Mesothelial cell of epicardium (in vitro differentiated cells): ENCODE results near the gene PTGER2. TPM values are rescaled to one million over a fixed set of nuclear protein-coding genes. Genes with fewer than 3 reads are reported as not detected.

Experiments
- DNase-seq, 2 experiments: peaks; one replicate each; pipeline ENCODE4 v3.0.0; 2021; ENCODE audit warnings: low spot score in 2 of 2; ENCODE audit not compliant: unreplicated experiment in 2 of 2
- H3K27ac Mint-ChIP-seq: 2 replicates; pipeline ENCODE4 v1.8.0; 2021; ENCODE audit warnings: mixed read lengths
- H3K27me3 Mint-ChIP-seq: 2 replicates; pipeline ENCODE4 v1.8.0; 2021; ENCODE audit warnings: low read depth, mixed read lengths
- H3K36me3 Mint-ChIP-seq: 2 replicates; pipeline ENCODE4 v1.8.0; 2021; ENCODE audit warnings: mixed read lengths
- H3K4me1 Mint-ChIP-seq: 2 replicates; pipeline ENCODE4 v1.8.0; 2021; ENCODE audit warnings: mixed read lengths
- H3K4me3 Mint-ChIP-seq: 2 replicates; pipeline ENCODE4 v1.8.0; 2021; ENCODE audit warnings: mild to moderate bottlenecking, moderate library complexity, mixed read lengths
- H3K9me3 Mint-ChIP-seq: 2 replicates; pipeline ENCODE4 v1.8.0; 2021; ENCODE audit warnings: mixed read lengths
- CTCF ChIP-seq: fragments of 200-600 bp; sonication (generic); IDR thresholded peaks from one replicate; pipeline ENCODE4 v1.5.0; 2021; ENCODE audit warnings: antibody characterized with exemption; ENCODE audit not compliant: unreplicated experiment
- total RNA-seq: library from RNA; stranded (reverse); gene quantifications from 3 replicates; pipeline ENCODE4 v1.2.1, GENCODE V29; 2021

PTGER2 gene
- total RNA-seq, 1 donor from 2014 or later, result 6.6 TPM

- no peak for DNase-seq
- no peak for TF ChIP-seq CTCF
- Mint-ChIP-seq H3K27ac (peak overlapping the region; percentile 78), H3K36me3 (no peaks in the 10 kb centered on the region), H3K4me3 (peak overlapping the region; percentile 91), H3K9me3 (no peaks in the 10 kb centered on the region), H3K27me3 (peaks cover 87% of the 10 kb centered on the region), H3K4me1 (peaks cover 57% of the 10 kb centered on the region)
Observed at GRCh38 chr14:52314595-52315354, 663 bp downstream of the PTGER2 start.

DNA sequence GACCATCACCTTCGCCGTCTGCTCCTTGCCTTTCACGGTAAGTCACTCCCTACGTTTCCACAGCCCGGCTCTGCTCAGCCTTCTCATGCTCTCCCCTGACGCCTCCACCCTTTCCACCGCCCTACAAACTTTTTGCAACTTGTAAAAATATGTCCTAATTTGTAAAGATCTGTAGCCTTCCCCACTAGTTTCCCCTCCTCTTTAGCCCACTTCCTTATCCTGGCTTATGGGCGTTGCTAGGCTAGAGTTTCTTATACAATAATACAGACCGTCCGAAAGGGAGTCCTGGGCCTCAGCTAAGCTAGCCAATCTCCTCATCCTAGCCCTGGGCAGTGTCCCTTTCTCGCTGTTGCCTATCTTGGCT lies 1.2 kb downstream of the PTGER2 start:
- Mint-ChIP-seq H3K27ac (no peak overlapping the region), H3K27me3 (peaks cover 87% of the 10 kb centered on the region), H3K9me3 (peaks cover 4% of the 10 kb centered on the region), H3K36me3 (peaks cover 4% of the 10 kb centered on the region), H3K4me3 (peak overlapping the region; percentile 91), H3K4me1 (peaks cover 57% of the 10 kb centered on the region)
- DNase-seq, result no peak
- no peak for TF ChIP-seq CTCF

- Mint-ChIP-seq H3K36me3 (peaks cover 29% of the 10 kb centered on the region), H3K27me3 (peaks cover 72% of the 10 kb centered on the region), H3K27ac (no peak overlapping the region), H3K4me3 (no peak overlapping the region), H3K9me3 (peaks cover 28% of the 10 kb centered on the region), H3K4me1 (peaks cover 37% of the 10 kb centered on the region)
- no peak for TF ChIP-seq CTCF
- DNase-seq, result no peak
Observed at GRCh38 chr14:52318062-52318461, 4.0 kb downstream of the PTGER2 start.

DNA sequence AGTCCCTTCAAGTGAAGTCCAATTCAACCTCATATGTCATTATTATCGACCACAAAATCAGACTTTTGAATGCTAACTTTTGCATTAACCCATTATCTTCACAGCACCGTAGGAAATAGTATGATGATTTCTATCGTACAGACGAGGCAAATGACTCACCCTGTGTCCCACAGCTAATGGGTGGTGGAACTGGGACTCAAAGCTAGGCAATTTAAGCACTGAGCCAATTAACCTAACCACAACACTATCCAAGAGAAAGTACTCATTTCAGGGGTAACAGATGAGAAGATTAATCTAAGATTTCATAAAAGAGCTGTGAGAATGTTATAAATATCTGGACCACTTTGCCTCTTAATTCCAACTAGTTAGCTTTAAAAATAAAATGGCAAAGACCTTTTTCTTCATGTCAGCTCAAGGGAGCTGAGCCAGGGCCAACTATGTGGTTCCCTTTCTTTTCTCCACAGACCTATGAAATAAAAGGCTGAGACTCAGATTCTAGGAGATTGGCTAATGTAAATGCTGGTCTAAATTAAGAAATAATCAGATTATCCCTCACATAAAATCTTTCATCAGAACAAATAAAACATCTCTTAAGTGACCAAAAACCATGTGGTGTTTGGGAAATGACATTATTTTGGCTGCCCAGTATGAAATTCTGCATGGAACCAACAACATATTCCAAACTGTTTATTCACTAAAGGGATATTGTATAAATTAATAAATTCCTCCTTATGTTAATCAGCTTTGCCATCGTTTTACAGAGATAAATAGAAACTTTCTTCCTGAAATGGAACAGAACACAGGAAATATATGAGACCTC lies 4.9 kb downstream of the PTGER2 start:
- DNase-seq, result no peak
- Mint-ChIP-seq H3K27ac (no peak overlapping the region), H3K9me3 (peaks cover 37% of the 10 kb centered on the region), H3K27me3 (peaks cover 63% of the 10 kb centered on the region), H3K4me3 (no peak overlapping the region), H3K36me3 (peaks cover 33% of the 10 kb centered on the region), H3K4me1 (peaks cover 28% of the 10 kb centered on the region)
- TF ChIP-seq CTCF, result no peak

DNA sequence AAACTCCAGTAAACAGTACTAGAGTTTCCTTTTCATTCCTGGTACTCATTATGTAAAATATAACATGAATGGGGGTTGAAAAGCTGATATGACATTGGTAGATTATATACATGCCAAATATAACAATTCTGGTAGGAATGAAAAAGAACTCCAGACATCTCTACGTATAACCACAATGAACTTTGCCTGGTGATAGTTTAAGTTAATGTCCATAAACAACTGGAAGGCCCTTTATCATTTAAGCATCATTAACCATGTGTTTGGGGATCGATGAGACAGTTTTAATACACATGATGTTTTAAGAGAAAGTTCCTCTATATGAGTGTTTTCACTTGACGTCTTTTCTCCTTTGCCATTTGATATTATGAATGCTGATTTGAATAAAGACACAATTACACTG lies 5.8 kb downstream of the PTGER2 start:
- H3K4me3 Mint-ChIP-seq, result no peak overlapping the region
- H3K9me3 Mint-ChIP-seq, result peaks cover 38% of the 10 kb centered on the region
- DNase-seq, result no peak
- peaks cover 56% of the 10 kb centered on the region for H3K27me3 Mint-ChIP-seq
- peaks cover 22% of the 10 kb centered on the region for H3K4me1 Mint-ChIP-seq
- H3K27ac Mint-ChIP-seq, result no peak overlapping the region
- H3K36me3 Mint-ChIP-seq, result peaks cover 33% of the 10 kb centered on the region
- TF ChIP-seq CTCF, result no peak
